GM18511 (cell line): ENCODE data around the gene ADTRP.
A peak's percentile ranks its signal among the peaks of the same experiment; 100 is the strongest.

Experiments used
- ATAC-seq: cut with Tn5 transposase; IDR thresholded peaks from one replicate; pipeline ENCODE4 v1.9.1; 2021; ENCODE audit warnings: mild to moderate bottlenecking, moderate library complexity; ENCODE audit not compliant: unreplicated experiment

The ADTRP gene

DNA sequence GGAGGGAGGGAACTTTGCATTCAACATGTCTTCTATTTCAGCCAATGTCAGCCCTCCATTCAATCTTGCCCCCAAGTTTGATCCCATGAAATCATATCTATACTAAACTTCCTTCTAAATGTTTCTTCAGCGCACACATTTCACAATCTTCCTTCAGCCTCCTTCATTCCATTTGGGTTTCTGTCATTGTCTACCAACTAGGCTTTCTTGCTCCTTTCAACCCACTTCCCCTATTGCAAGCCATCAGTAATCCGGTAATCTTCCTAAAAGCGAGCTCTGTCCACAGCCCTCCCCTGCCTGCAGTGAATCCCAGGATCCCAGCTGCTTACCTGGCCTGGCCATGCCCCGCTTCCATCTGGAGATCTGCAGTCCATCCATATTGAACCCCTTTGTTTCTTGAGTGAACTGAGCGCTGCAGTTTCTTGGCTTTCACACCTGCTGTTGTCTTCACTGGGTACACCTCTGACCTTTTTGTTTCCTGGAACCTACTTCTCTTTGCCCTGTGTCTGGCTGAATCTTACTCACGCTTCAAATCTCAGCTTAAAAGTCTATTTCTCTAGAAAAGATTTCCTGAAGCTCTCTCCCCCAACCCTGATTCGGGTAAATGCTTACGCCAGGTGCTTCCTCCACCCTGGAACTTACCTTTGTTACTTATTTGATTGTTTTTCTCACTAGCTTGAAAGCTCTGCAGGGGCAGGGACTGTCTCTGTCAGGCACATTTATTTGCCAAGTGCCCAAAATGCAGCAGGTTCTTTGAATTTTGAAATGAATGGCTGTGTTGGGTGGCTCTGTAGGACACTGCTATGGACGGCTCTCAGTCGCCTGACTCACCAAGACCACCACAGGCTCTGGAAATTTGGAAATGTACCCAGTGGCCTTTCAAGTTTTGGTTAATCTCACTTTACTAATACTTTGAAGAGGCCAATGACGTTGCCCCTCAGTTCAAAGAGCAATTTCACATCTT is 50.3 kb downstream of the ADTRP start:
- ATAC-seq = no peak

DNA sequence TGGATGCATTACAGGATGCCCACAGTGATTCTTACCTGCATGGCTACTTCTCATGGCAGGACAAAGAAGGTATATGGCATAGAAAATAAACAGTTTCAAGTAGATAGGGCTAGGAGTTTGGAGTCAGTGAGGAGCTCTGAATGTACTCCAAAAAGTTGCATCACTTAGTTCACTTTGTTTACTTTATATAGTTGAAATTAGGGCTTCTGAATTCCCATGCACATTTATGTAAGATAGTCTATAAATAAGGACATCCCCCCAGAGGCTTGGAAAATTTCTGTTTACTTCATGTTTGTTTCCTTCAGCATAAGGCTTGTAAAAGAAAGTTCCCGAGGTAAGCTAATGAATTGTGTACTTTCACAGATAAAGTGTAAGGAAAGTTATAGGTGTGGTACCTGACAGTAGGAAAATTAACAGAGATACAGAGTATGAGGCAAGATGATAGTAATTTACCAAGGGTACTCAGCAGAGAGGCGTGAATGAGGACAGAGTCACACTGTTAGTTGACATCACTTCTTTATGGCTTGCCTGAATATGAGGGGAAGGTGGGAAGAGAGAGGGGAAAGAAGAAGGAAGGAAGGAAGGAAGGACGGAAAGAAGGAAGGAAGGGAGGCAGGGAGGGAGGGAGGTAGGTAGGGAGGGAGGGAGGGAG is 51.1 kb downstream of the ADTRP start:
- ATAC-seq = no peak

DNA sequence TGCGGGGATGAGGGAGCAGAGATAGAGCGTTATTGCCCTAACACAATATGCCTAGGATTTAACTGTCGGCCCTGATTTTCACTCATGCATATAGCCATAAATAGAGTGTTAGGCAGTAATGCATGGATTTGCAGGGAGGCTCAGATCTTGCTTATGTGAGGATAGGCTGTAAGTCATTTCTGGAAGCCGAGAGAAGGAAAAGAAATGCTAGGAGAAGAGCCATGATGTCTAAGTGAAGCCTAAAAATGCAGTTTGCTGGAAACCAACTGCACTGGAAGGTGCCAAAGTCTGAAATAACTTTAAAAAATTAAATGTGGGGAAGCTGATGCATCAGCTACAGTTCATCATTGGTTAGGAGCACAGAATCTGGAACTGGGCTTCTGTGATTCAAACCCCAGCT is 54.3 kb downstream of the ADTRP start:
- no peak for ATAC-seq

- ATAC-seq = peak; percentile 63
These were observed 55.6 kb downstream of the ADTRP start for GRCh38 chr6:11722805-11723631.

DNA sequence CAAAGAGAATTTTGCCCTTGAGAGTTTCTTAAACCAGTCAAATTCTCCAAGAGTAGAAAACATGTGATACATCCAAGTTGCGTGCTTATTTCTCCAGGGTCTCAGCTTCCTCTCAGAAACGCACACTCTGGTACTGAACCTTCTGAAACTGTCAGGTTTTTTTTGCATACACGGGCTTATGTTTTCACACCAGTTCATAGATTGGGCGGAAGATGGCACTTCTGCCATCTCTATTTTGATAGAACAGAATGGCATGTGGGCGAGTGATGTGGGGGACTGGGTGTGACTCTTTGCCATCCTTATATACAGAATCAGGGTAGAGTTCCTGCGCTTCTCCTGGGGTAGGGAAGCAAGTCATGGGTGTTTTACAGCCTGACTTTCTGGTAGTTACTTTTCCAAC is 56.4 kb downstream of the ADTRP start:
- ATAC-seq = peak; percentile 66

DNA sequence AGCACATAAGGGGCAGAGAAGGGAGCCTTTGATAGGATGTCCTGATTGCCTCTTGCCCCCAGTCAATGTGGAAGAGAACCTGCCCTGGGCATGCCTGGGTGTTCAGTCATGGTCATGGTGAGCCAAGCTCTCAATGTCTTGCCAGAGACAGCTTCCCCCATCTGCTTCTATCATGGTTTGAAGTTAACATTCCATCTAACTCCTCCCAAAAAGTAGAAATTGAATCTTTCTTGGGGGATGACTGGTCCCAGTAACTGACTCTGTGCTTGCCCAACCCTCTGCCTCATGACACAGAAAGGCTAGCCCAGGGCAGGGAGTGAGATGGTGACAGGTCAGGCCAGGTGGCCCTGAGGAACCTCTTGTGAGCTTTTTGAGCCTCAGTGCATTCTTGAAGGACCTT is 60.1 kb downstream of the ADTRP start:
- no peak for ATAC-seq

DNA sequence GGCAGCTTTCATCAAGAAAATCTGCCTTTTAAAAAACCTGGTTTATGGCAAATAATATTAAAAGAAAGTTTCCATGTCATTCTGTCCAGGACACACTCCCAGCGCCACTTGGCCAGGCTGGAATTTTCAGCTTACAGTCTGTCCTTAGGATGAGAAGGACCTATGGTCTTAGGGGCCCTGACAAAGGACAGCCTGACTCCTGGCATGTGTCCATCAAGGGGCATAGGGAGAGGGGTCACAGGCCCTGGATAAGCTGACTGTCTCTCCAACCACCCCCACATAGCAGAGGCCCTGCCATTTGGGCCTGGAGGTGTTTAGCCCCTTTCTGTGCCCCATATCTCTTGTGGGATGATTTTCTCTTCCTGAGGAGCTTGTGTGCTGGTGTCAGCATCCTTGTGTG is 60.6 kb downstream of the ADTRP start:
- ATAC-seq = no peak

- ATAC-seq = no peak
These were observed 63.8 kb downstream of the ADTRP start for GRCh38 chr6:11714798-11715285.

DNA sequence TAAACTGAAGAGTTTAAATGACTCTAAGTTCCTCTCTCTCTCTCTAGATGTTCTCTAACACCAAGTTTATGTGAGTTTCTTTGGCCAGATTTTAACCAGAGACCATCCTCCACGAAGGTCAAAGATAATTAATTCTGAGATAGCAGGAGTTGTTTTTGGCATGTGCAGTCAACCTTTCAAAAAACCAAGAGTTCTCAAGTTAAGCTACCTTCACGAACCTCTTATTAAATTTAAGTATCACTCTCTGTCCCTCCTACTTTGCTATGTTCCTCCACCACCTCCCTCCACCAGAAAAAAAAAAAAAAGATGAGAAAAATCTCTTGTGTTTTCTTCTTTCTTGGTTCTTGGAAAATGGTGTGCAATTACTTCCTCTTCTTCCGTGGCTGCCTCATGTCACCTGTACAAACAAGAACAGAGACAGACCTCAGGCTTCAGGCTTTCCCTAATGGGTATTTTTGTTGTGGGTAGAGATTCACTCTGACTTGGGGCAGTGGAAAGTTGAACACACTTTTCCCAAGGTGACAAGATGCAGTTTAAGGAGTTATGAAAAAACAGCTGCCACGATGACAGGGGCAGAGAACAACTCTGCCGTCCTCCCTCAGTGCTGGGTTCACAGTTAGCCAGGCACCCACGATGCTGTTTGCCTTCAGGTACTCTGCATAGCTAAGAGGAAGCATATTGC is 64.3 kb downstream of the ADTRP start:
- ATAC-seq = peak; percentile 53

DNA sequence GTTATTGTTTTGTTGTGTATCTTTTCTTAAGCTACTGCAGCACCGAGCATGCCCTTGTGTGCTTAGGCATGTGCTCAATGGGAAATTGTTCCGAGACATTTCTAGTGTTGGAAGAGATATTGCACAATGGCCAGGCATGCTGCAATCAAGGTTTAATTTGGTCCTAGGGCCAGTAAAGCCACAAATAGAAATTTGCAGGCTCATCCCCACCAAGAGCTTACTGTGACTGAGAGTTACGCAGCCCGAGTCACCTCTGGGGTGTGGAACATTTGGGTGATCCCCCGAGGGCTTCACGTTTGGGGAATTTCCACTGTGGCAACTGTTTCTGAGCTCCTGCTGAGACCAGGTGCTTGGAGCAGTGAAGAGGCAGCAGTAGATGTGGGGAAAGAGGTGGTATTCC is 65.8 kb downstream of the ADTRP start:
- no peak for ATAC-seq

DNA sequence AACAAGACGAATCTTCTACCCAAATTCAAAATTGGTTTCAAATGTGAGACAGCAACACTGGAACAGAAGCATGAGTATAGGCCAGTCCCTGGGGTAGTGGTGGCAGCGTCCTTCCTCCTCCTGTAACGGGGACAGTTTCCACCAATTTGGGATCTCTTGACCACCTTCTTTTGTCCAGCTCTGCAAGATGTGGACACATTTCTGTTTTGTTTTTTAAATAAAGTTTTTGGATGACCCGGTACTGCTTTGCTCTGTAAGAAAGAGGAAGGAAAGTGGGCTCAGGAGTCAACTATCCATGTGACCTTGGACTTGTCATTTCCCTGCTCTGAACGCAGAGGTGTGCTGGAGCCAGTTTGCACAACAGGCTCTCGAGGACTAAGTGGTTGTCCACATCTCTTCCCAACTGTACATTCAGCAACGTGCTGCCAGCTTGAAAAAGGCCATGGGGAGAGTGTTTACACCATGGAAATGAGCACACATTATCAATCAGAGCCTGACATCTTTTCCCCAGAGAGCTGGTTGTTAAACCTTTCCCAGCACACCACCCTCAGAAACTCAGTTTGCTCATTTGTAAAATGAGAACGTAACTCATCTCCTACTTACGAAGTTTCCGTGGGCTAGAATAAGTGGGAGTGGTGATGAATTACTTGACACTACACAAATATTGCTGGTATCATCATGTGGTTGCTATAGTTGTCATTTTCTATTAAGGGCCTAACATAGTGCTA is 66.5 kb downstream of the ADTRP start:
- ATAC-seq = no peak

DNA sequence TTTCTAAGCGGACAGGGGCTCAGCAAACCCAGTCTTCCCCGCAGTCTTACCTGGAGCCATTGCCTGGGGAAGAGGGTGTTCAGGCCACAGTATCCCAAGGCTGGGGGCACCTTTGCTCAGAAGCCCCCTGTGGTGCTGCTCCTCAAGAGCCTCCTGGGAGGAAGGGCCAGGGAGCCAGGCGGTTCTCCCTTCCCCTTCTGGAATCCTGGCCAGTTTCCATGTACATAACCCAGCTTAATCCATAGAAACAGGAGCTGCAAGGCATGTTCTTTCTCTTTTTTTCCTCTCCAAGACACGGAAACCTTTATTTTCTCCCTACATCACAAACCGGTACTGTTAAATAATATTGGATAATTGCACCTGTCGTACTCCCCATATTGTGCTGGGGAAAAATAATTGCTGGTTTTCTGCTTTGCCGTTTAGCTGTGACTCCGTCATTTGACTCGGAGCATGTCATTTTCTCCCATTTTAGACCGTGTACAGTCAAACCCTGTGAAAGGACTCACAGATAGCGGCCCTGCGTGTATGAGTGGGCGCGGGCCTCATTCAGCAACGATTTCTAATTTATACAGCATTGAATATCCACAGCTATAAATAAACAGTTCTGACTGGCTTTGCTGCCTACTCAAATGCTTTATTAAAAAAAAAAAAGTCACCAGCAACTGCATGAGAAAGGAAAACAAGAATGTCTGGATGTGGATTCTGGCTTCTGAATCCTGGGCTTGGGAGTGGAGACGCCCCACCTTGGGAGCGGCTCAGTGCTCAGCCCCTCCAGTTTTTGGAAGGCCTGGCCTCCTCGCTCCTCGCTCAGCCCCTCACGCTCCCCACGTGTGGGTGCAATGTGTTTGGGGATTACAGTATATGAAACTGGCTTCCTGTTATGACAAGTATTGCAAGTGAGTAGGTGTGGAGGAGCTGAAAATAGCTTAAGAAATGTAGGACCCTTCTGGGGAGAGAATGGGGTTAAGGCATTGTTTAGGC is 67.3 kb downstream of the ADTRP start:
- ATAC-seq = peak; percentile 46

- no peak for ATAC-seq
These were observed 68.3 kb downstream of the ADTRP start for GRCh38 chr6:11710311-11710761.

- no peak for ATAC-seq
These were observed 72.4 kb downstream of the ADTRP start for GRCh38 chr6:11706171-11706570.

DNA sequence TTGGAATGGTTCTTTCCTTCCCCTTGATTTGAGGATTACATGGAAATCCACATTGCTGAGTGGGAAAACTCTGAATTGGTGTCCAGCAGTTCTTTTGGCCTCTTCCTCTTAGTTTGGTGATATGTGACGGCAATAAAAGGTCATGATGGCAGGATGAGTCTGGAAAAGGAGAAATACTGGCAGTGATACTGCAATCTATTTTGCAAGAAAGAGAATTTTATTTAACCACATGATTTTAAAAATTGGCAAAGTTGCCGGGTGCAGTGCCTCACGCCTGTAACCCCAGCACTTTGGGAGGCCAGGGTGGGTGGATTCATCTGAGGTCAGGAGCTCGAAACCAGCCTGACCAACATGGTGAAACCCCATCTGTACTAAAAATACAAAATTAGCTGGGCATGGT is 73.1 kb downstream of the ADTRP start:
- ATAC-seq = no peak

DNA sequence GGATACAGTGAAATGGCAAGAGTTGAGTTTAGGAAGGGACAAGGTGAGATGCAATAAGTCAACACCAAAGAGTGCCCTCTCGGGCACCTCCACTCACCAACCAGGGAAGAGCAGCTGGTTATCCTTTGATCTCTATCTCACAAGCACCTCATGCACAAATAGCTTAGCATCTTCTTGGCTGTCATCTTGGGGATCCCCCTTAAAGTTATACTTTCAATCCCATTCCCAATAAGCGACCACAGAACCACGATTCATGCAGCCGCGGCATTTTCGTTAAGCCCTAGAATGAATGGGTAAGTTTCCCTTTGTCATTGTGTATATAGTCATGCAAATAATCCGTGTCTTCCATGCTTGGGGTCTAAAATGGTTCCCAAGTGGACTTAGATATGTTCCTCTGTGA is 73.5 kb downstream of the ADTRP start:
- ATAC-seq = no peak

DNA sequence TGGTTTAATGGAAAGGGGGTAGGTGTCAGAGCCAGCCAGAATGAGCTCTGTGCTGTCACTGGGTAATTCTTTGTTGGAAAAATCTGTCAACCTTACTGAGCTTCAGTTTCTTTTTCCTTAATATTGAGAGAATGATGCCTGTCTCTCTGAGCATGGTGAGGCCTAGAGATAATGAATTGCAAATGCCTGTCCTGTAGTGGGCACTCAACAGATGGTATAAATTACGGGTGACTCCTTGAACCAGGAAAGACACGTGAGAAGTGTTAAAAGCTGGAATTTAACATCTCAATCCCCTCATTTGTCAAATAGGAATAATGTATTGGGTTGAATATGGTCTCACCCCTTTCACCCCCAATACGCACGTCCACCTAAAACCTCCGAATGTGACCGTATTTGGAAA is 74.9 kb downstream of the ADTRP start:
- no peak for ATAC-seq

DNA sequence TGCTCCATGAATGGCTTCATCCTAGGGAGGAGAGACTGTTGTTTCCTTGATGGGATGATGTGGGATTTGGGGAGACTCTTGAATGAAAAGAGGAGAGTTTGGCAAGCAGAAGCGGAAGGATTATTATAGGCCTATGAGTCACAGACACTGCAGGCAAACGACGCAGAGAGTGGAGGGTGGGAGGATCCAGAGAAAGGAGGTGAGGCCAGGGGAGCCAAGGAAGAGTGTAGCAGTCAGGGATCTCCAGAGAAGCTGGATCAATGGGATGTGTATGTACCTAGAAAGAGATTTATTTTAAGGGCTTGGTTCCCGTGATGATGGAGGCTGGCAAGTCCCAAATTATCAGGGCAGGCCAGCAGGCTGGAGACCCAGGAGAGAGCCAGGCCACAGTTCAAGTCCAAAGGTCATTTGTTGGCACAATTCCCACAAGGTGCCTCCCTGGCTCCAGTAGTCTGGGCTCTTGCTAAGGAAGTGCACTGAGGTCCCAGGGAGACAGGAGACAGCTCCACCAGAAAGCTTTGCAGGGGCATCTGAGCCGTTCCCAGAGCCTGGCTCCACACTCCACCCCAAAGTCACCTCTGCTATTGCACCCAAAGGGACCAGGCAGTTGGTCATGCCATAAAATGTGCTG is 76.0 kb downstream of the ADTRP start:
- no peak for ATAC-seq
